ENCODE results near the gene HIGD1C. TPM values are rescaled to one million over a fixed set of nuclear protein-coding genes. Genes with fewer than 3 reads are reported as not detected.
"Not testable (repeated sequence)": the region's sequence is repeated elsewhere in the genome, so short reads cannot be mapped to it uniquely, and the experiment has no call there.

Gene HIGD1C
- total and polyA plus RNA-seq, 10 donors: not detected

GRCh38 chr12:50928392-50928791, 24.0 kb upstream of the HIGD1C start:
- WGBS, 5 donors: 41 to 61% (median 52%) methylated on average over 3 of the region's 3 CpGs
- H3K4me1 ChIP-seq: peaks cover 18 to 100% (median 54%) of the 10 kb centered on the region in 6 donors

GRCh38 chr12:50929831-50930230, 22.5 kb upstream of the HIGD1C start:
- no peaks in the 10 kb centered on the region for H3K27me3 ChIP-seq (replicated peaks in 1 of 7)
- no peaks in the 10 kb centered on the region for H3K9me3 ChIP-seq
- no peak for TF ChIP-seq POLR2A (IDR thresholded peaks at IDR 0.05)
- intact Hi-C loops (cut with DNase I; ENCODE audit: low total_unique reads): loop anchor here (10.0 kb wide), 3 partner anchors 55 to 165 kb away; partner anchors contain the start of gene ATF1
- peaks cover 23 to 100% (median 57%) of the 10 kb centered on the region in 6 donors for H3K4me1 ChIP-seq
- peak overlapping the region in 1 of 8 donors; percentile 17 for H3K27ac ChIP-seq
- peak overlapping the region in 1 of 8 donors; percentile 75 for H3K4me3 ChIP-seq
- no peak for DNase-seq
- H3K36me3 ChIP-seq: peaks cover 0 to 61% (median 25%) of the 10 kb centered on the region in 6 donors
- 91 to 97% (median 94%) methylated on average over 3 of the region's 3 CpGs for WGBS, 5 donors

More at GRCh38 chr12:50928392-50928791, 24.0 kb upstream of the HIGD1C start:
- no peaks in the 10 kb centered on the region for H3K27me3 ChIP-seq (replicated peaks in 1 of 7)
- H3K27ac ChIP-seq: peak overlapping the region in 4 of 8 donors; percentile 89 to 95 (median 92)
- intact Hi-C loops (cut with DNase I; ENCODE audit: low total_unique reads): loop anchor here (10.0 kb wide), 2 partner anchors 56 to 164 kb away; partner anchors contain the start of gene ATF1
- no peak for TF ChIP-seq POLR2A (IDR thresholded peaks at IDR 0.05)
- TF ChIP-seq POLR2AphosphoS5 (IDR thresholded peaks at IDR 0.05): no peak
- no peak for TF ChIP-seq CTCF (IDR thresholded peaks at IDR 0.05 in 8 of 11, conservative IDR thresholded peaks at IDR 0.05 in 3 of 11)
- DNase-seq: no peak
- no peaks in the 10 kb centered on the region for H3K9me3 ChIP-seq
- H3K36me3 ChIP-seq: peaks cover 0 to 54% (median 23%) of the 10 kb centered on the region in 6 donors
- peak overlapping the region in 7 of 8 donors; percentile 66 to 92 (median 84) for H3K4me3 ChIP-seq

GRCh38 chr12:50930477-50930876, 21.9 kb upstream of the HIGD1C start:
- Histone ChIP-seq H3K36me3 (peaks cover 0 to 61% (median 25%) of the 10 kb centered on the region in 6 donors), H3K4me1 (peaks cover 23 to 100% (median 59%) of the 10 kb centered on the region in 6 donors)
- H3K27ac ChIP-seq; H3K9me3 ChIP-seq; DNase-seq; H3K4me3 ChIP-seq; H3K27me3 ChIP-seq (replicated peaks in 1 of 7): not testable (repeated sequence)
- 88 to 94% (median 91%) methylated on average over 12 of the region's 12 CpGs for WGBS, 5 donors
- intact Hi-C loops (cut with DNase I; ENCODE audit: low total_unique reads): loop anchor here (10.0 kb wide), 1 partner anchor 96 kb away; no protein-coding TSS in a partner anchor

GRCh38 chr12:50932787-50933280, 19.5 kb upstream of the HIGD1C start:
- Histone ChIP-seq H3K27ac (peak overlapping the region in 4 of 8 donors; percentile 12 to 73 (median 70)), H3K4me1 (peaks cover 23 to 84% (median 53%) of the 10 kb centered on the region in 6 donors), H3K9me3 (peaks cover 0 to 14% (median 10%) of the 10 kb centered on the region in 8 donors), H3K36me3 (peaks cover 0 to 69% (median 25%) of the 10 kb centered on the region in 6 donors), H3K4me3 (no peak overlapping the region), H3K27me3 (replicated peaks in 1 of 7) (no peaks in the 10 kb centered on the region)
- TF ChIP-seq POLR2A (IDR thresholded peaks at IDR 0.05) (no peak), POLR2AphosphoS5 (IDR thresholded peaks at IDR 0.05) (no peak), CTCF (IDR thresholded peaks at IDR 0.05 in 8 of 11, conservative IDR thresholded peaks at IDR 0.05 in 3 of 11) (no peak)
- DNase-seq: no peak
- intact Hi-C loops (cut with DNase I; ENCODE audit: low total_unique reads): loop anchor here (10.0 kb wide), 1 partner anchor 98 kb away; no protein-coding TSS in a partner anchor
- 55 to 70% (median 67%) methylated on average over 2 of the region's 2 CpGs for WGBS, 5 donors

GRCh38 chr12:50933459-50934124, 18.8 kb upstream of the HIGD1C start:
- H3K4me1 ChIP-seq: peaks cover 17 to 77% (median 45%) of the 10 kb centered on the region in 6 donors
- 91 to 100% (median 97%) methylated on average over 1 to 2 of the region's 2 CpGs for WGBS, 5 donors

More at GRCh38 chr12:50933459-50934124, 18.8 kb upstream of the HIGD1C start:
- H3K9me3 ChIP-seq: peaks cover 0 to 21% (median 15%) of the 10 kb centered on the region in 8 donors
- H3K4me3 ChIP-seq: no peak overlapping the region
- no peak for DNase-seq
- intact Hi-C loops (cut with DNase I; ENCODE audit: low total_unique reads): loop anchor here (10.0 kb wide), 1 partner anchor 99 kb away; no protein-coding TSS in a partner anchor
- no peaks in the 10 kb centered on the region for H3K27me3 ChIP-seq (replicated peaks in 1 of 7)
- peak in 1 of 3 donors; percentile 4 for TF ChIP-seq POLR2AphosphoS5 (IDR thresholded peaks at IDR 0.05)
- TF ChIP-seq CTCF (IDR thresholded peaks at IDR 0.05 in 8 of 11, conservative IDR thresholded peaks at IDR 0.05 in 3 of 11): no peak
- H3K27ac ChIP-seq: peak overlapping the region in 6 of 8 donors; percentile 0 to 73 (median 57)
- peaks cover 0 to 70% (median 25%) of the 10 kb centered on the region in 6 donors for H3K36me3 ChIP-seq
